Right atrium auricular region (tissue), 2 donors: ENCODE results near the gene CCDC169. TPM values are rescaled to one million over a fixed set of nuclear protein-coding genes. Genes with fewer than 3 reads are reported as not detected.

Source experiments
- DNase-seq: peaks from one replicate; pipeline ENCODE4 v3.0.0-alpha.2; 2019; ENCODE audit warnings: low spot score
- H3K27ac ChIP-seq, 2 donors: fragments of 200-600 bp; sonication (generic); 1 replicate in 1 of 2; 2 replicates in 1 of 2; pipeline ENCODE4 v1.5.1; 2016 to 2019
- H3K27me3 ChIP-seq, 2 donors: fragments of 200-600 bp; sonication (generic); one replicate each; pipeline versions ENCODE4 v1.5.1 to v1.6.0; 2017 to 2019
- H3K36me3 ChIP-seq: fragments of 200-600 bp; sonication (generic); one replicate; pipeline ENCODE4 v1.5.1; 2016
- H3K4me1 ChIP-seq, 2 donors: fragments of 200-600 bp; sonication (generic); one replicate each; pipeline versions ENCODE4 v1.5.1 to v1.6.0; 2017 to 2019
- H3K4me3 ChIP-seq, 2 donors: fragments of 200-600 bp; sonication (generic); 1 replicate in 1 of 2; 2 replicates in 1 of 2; pipeline ENCODE4 v1.5.1; 2017 to 2019; ENCODE audit warnings: mild to moderate bottlenecking in 1 of 2, moderate library complexity in 1 of 2
- H3K9me3 ChIP-seq, 2 donors: fragments of 200-600 bp; sonication (generic); one replicate each; pipeline ENCODE4 v1.5.1; 2019
- total RNA-seq, 2 donors: library from RNA; depleted of rRNA; stranded (reverse); fragments of >200 nt; gene quantifications; one replicate each; pipeline ENCODE4 v1.1.0, GENCODE V29; 2016
- TF ChIP-seq, protein P1 (sequence below), 2 donors: fragments of 200-600 bp; sonication (generic); IDR thresholded peaks; one replicate each; pipeline ENCODE4 v1.5.1; 2019; ENCODE audit warnings: antibody characterized with exemption in 2 of 2

The CCDC169 gene
- total RNA-seq, 2 donors from 2014 or later = 0.28 to 0.44 TPM

DNA sequence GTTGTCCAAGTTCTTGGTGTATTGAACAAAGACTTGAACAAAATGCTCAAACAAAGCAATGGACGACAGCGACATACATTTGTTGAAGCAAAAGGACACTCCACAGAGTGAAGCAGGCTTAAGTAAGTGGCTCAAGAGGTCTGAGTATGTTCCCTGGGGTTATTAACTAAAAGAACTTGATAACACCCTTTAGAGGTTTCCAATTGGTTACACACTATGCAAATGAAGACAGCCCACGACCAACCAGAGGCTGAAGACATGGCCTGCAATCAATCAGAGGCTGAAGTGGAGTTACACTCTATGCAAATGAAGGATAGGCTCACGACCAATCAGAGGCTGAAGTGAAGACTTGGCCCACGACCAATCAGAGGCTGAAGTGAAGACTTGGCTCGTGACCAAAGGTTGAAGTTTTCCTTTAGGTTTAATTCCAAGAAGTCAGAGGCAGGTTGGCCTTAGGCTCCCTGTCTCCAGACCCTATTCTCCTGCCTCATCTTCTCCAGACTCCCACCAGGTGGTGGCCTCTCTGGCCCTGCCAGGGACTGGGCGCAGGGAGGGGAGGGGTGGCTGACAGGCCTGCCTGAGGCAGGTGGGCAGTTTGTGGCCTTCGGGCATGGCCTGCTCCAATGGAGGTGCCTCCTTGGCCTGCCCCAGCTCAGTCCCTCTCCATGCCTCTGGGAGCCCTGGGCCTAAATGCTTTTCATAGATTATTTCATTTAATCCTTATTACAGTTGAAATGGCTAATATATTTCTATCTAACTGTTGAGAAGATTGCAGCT is 38.1 kb downstream of the CCDC169 start:
- H3K36me3 ChIP-seq = no peaks in the 10 kb centered on the region
- DNase-seq = no peak

DNA sequence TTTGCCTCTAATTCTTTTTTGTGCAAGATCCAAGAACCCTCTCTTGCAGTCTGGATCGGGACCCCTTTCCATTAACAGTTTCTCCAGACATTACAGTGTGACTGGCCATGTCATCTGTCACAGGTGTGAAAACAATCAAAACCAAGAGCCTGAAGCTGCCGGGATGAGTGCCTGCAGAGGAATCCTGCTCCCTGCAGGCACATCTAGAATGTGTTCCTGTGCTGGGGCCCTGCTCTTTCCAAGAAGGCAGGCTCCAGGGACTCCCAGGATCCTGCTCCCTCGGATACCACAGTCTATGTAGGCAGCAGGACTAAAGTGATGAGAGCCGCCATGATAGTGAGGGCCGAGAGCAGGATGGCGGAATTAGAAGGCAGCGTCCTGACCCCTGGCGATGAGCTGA is 38.8 kb downstream of the CCDC169 start:
- Histone ChIP-seq H3K36me3 (no peaks in the 10 kb centered on the region), H3K9me3 (no peaks in the 10 kb centered on the region), H3K4me3 (no peak overlapping the region), H3K27me3 (no peaks in the 10 kb centered on the region), H3K4me1 (no peaks in the 10 kb centered on the region), H3K27ac (no peak overlapping the region)
- no peak for DNase-seq
- TF ChIP-seq, protein P1, sequence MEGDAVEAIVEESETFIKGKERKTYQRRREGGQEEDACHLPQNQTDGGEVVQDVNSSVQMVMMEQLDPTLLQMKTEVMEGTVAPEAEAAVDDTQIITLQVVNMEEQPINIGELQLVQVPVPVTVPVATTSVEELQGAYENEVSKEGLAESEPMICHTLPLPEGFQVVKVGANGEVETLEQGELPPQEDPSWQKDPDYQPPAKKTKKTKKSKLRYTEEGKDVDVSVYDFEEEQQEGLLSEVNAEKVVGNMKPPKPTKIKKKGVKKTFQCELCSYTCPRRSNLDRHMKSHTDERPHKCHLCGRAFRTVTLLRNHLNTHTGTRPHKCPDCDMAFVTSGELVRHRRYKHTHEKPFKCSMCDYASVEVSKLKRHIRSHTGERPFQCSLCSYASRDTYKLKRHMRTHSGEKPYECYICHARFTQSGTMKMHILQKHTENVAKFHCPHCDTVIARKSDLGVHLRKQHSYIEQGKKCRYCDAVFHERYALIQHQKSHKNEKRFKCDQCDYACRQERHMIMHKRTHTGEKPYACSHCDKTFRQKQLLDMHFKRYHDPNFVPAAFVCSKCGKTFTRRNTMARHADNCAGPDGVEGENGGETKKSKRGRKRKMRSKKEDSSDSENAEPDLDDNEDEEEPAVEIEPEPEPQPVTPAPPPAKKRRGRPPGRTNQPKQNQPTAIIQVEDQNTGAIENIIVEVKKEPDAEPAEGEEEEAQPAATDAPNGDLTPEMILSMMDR (IDR thresholded peaks at IDR 0.05) = no peak

More for the DNA sequence above, 38.1 kb downstream of the CCDC169 start:
- Histone ChIP-seq H3K4me1 (no peaks in the 10 kb centered on the region), H3K4me3 (no peak overlapping the region), H3K27me3 (no peaks in the 10 kb centered on the region), H3K9me3 (no peaks in the 10 kb centered on the region), H3K27ac (no peak overlapping the region)
- TF ChIP-seq, protein P1 (IDR thresholded peaks at IDR 0.05) = no peak

- no peak for DNase-seq
- no peak overlapping the region for H3K27ac ChIP-seq
- H3K4me1 ChIP-seq = no peaks in the 10 kb centered on the region
- peaks cover 0 to 10% of the 10 kb centered on the region in 2 donors for H3K9me3 ChIP-seq
- no peak overlapping the region for H3K4me3 ChIP-seq
- no peaks in the 10 kb centered on the region for H3K36me3 ChIP-seq
- TF ChIP-seq, protein P1 (IDR thresholded peaks at IDR 0.05) = no peak
- H3K27me3 ChIP-seq = no peaks in the 10 kb centered on the region
Measured at GRCh38 chr13:36251526-36251925, 46.1 kb downstream of the CCDC169 start.

GRCh38 chr13:36251017-36251416 is 46.6 kb downstream of the CCDC169 start:
- no peak for DNase-seq
- Histone ChIP-seq H3K9me3 (peaks cover 0 to 10% of the 10 kb centered on the region in 2 donors), H3K4me3 (no peak overlapping the region), H3K36me3 (no peaks in the 10 kb centered on the region), H3K27me3 (no peaks in the 10 kb centered on the region), H3K27ac (no peak overlapping the region), H3K4me1 (no peaks in the 10 kb centered on the region)
- TF ChIP-seq, protein P1 (IDR thresholded peaks at IDR 0.05) = no peak

- Histone ChIP-seq H3K4me3 (no peak overlapping the region), H3K4me1 (no peaks in the 10 kb centered on the region), H3K27ac (no peak overlapping the region), H3K9me3 (peaks cover 0 to 10% of the 10 kb centered on the region in 2 donors), H3K27me3 (no peaks in the 10 kb centered on the region), H3K36me3 (no peaks in the 10 kb centered on the region)
- TF ChIP-seq, protein P1 (IDR thresholded peaks at IDR 0.05) = no peak
- DNase-seq = no peak
Measured at GRCh38 chr13:36248700-36249099, 48.9 kb downstream of the CCDC169 start.

DNA sequence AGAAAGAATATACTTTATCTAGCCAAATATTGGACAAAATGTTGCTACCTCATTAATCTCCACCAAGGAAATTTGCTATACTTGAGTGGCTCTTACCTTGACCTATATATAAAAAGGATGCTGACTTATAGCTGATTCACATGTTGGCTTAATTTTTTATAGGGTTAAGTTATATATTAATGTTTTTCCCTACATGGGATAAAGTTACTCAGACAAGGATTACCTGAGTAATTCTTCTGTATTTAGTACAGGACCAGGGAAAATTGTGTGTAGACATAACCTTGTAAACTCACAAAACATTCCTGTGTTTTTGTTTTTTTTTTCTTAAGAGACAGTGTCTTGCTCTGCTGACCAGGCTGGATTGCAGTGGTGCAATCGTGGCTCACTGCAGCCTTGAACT is 52.6 kb downstream of the CCDC169 start:
- Histone ChIP-seq H3K4me1 (no peaks in the 10 kb centered on the region), H3K27me3 (no peaks in the 10 kb centered on the region), H3K4me3 (no peak overlapping the region), H3K9me3 (peaks cover 0 to 10% of the 10 kb centered on the region in 2 donors), H3K27ac (no peak overlapping the region), H3K36me3 (no peaks in the 10 kb centered on the region)
- TF ChIP-seq, protein P1 (IDR thresholded peaks at IDR 0.05) = no peak
- no peak for DNase-seq
